Esophagus squamous epithelium (tissue), 5 donors: Measurements from ENCODE around the gene CTDP1. TPM values are rescaled to one million over a fixed set of nuclear protein-coding genes. Genes with fewer than 3 reads are reported as not detected.

Source experiments
- DNase-seq: peaks from one replicate; lab custom pipeline; 2025; lab: John Stamatoyannopoulos, UW
- H3K27ac ChIP-seq, 4 donors: fragments of 200-600 bp; sonication (generic); one replicate each; pipeline ENCODE4 v1.5.1; 2016 to 2019; ENCODE audit warnings: mild to moderate bottlenecking in 1 of 4
- H3K27me3 ChIP-seq, 4 donors: fragments of 200-600 bp; sonication (generic); 1 replicate in 3 of 4; 2 replicates in 1 of 4; pipeline versions ENCODE4 v1.5.1 to v1.6.0; 2017 to 2021; ENCODE audit warnings: antibody characterized with exemption in 1 of 4
- H3K36me3 ChIP-seq, 3 donors: fragments of 200-600 bp; sonication (generic); one replicate each; pipeline ENCODE4 v1.5.1; 2016 to 2019
- H3K4me1 ChIP-seq, 3 donors: fragments of 200-600 bp; sonication (generic); one replicate each; pipeline ENCODE4 v1.5.1; 2017 to 2019
- H3K4me3 ChIP-seq, 4 donors: fragments of 200-600 bp; sonication (generic); 1 replicate in 3 of 4; 2 replicates in 1 of 4; pipeline ENCODE4 v1.5.1; 2016 to 2019; ENCODE audit warnings: mild to moderate bottlenecking in 2 of 4, moderate library complexity in 1 of 4
- H3K9me3 ChIP-seq, 3 donors: fragments of 200-600 bp; sonication (generic); one replicate each; pipeline ENCODE4 v1.5.1; 2016 to 2019
- CTCF ChIP-seq, 6 experiments: fragments of 450-650 bp in 4 of 6; fragments of 200-600 bp in 2 of 6; sonication (generic) in 2 of 6; IDR thresholded peaks; one replicate each; pipeline ENCODE4 v1.5.1; 2016 to 2019; ENCODE audit warnings: antibody characterized with exemption in 6 of 6, mild to moderate bottlenecking in 4 of 6, moderate library complexity in 4 of 6
- POLR2A ChIP-seq, 4 donors: fragments of 450-650 bp; IDR thresholded peaks; one replicate each; pipeline ENCODE4 v1.6.1; 2017; ENCODE audit warnings: antibody characterized with exemption in 4 of 4, mild to moderate bottlenecking in 4 of 4, moderate library complexity in 3 of 4
- WGBS, 2 donors: methylation state at CpG; one replicate each; pipeline ENCODE4 v1.1.5; 2018; 5-methylcytosine and 5-hydroxymethylcytosine counted together
- intact Hi-C: fragments of 100-400 bp; cut with DNase I; formaldehyde crosslinking; loops from one replicate; pipeline ENCODE4 v1.15.0; 2022
- total RNA-seq, 4 donors: library from RNA; depleted of rRNA; stranded (reverse); fragments of >200 nt; gene quantifications; one replicate each; pipeline ENCODE4 v1.1.0, GENCODE V29; 2016
- donor health status: DM: yes; HTN: yes; CAD: no.

Gene CTDP1
- total RNA-seq, 4 donors from 2014 or later = 10.5 to 17.1 (median 15.5) TPM

- no peak overlapping the region for H3K4me3 ChIP-seq
- intact Hi-C loops = no loop called here
- no peak overlapping the region for H3K27ac ChIP-seq
- 89 to 93% methylated on average over 4 to 6 of the region's 8 CpGs for WGBS, 2 donors
- no peak for TF ChIP-seq CTCF (IDR thresholded peaks at IDR 0.05)
- TF ChIP-seq POLR2A (IDR thresholded peaks at IDR 0.05) = no peak
- H3K9me3 ChIP-seq = no peaks in the 10 kb centered on the region
- H3K4me1 ChIP-seq = no peaks in the 10 kb centered on the region
- peaks cover 13 to 84% (median 15%) of the 10 kb centered on the region in 3 donors for H3K36me3 ChIP-seq
- no peak for DNase-seq
- H3K27me3 ChIP-seq = no peaks in the 10 kb centered on the region
Observed at GRCh38 chr18:79699653-79700052, 20.1 kb downstream of the CTDP1 start.

DNA sequence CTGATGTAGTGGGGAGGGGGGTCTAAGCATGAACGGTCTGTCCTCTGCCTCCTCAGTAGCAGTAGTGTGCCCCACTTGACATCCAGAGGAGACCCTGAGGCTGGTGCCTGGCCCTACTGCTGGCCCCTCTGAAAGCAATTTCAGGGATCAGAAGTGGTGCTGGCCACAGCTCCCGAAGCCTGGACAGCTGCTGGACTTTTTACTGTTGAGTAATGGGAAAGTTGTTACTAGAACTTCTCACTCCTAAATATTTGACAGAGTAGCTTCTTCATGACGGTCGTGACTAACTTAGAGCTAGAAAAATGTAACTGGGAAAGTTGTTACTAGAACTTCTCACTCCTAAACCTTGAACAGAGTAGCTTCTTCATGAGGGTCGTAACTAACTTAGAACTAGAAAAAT lies 23.3 kb downstream of the CTDP1 start:
- WGBS, 2 donors = 93% methylated on average over 2 to 5 of the region's 5 CpGs
- TF ChIP-seq CTCF (IDR thresholded peaks at IDR 0.05) (no peak), POLR2A (IDR thresholded peaks at IDR 0.05) (no peak)
- H3K4me3 ChIP-seq = no peak overlapping the region
- H3K9me3 ChIP-seq = no peaks in the 10 kb centered on the region
- no peaks in the 10 kb centered on the region for H3K27me3 ChIP-seq
- DNase-seq = no peak
- H3K4me1 ChIP-seq = no peaks in the 10 kb centered on the region
- peaks cover 7 to 84% (median 20%) of the 10 kb centered on the region in 3 donors for H3K36me3 ChIP-seq
- no peak overlapping the region for H3K27ac ChIP-seq
- intact Hi-C loops = no loop called here

DNA sequence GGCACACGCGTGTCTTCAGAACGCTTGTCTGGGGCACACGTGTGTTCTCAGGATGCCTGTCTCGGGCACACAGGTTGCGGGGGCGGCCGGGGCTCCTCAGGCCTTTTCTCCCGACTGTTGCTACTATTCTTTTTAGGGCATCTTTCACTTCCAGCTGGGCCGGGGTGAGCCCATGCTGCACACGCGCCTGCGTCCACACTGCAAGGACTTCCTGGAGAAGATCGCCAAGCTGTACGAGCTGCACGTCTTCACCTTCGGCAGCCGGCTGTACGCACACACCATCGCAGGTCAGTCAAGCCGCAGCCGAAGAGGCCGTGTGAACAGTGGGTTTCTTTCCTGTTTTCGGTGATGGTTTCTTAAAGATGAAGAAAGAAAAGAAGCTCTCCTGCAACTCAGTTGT lies 25.0 kb downstream of the CTDP1 start:
- Histone ChIP-seq H3K27me3 (no peaks in the 10 kb centered on the region), H3K27ac (no peak overlapping the region)

GRCh38 chr18:79705272-79705671 lies 25.7 kb downstream of the CTDP1 start:
- Histone ChIP-seq H3K4me3 (no peak overlapping the region), H3K4me1 (no peaks in the 10 kb centered on the region), H3K36me3 (peaks cover 14 to 82% (median 15%) of the 10 kb centered on the region in 3 donors), H3K27me3 (no peaks in the 10 kb centered on the region), H3K27ac (no peak overlapping the region), H3K9me3 (no peaks in the 10 kb centered on the region)
- 95 to 98% methylated on average over 18 to 26 of the region's 28 CpGs for WGBS, 2 donors
- intact Hi-C loops = no loop called here
- TF ChIP-seq POLR2A (IDR thresholded peaks at IDR 0.05) (no peak), CTCF (IDR thresholded peaks at IDR 0.05) (no peak)
- DNase-seq = no peak

More for the DNA sequence above, 25.0 kb downstream of the CTDP1 start:
- Histone ChIP-seq H3K36me3 (peaks cover 14 to 82% (median 15%) of the 10 kb centered on the region in 3 donors), H3K4me3 (no peak overlapping the region), H3K4me1 (no peaks in the 10 kb centered on the region), H3K9me3 (no peaks in the 10 kb centered on the region)
- no peak for DNase-seq
- intact Hi-C loops = no loop called here
- TF ChIP-seq POLR2A (IDR thresholded peaks at IDR 0.05) (no peak), CTCF (IDR thresholded peaks at IDR 0.05) (no peak)
- 93 to 97% methylated on average over 11 to 24 of the region's 24 CpGs for WGBS, 2 donors

DNA sequence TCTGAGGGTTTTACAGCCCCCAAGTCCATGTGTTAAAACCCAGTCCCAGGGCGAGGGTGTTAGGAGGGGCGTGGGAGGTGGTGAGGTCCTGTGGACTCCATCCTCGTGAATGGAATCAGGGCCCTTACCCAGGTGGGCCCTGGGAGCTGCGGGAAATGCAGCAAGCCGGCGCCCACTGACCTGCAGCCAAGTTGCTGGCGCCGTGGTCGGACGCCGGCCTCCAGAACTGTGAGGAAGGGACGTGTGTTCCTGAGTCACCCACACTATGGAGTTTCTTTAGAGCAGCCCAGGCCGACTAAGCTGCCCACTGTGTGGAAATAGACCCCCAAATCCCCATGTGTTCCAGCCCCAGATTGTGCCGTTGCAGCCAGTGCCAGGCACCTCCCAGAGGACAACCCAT lies 26.4 kb downstream of the CTDP1 start:
- TF ChIP-seq POLR2A (IDR thresholded peaks at IDR 0.05) = no peak
- TF ChIP-seq CTCF (IDR thresholded peaks at IDR 0.05) = no peak
- peaks cover 10 to 82% (median 17%) of the 10 kb centered on the region in 3 donors for H3K36me3 ChIP-seq
- intact Hi-C loops = no loop called here
- no peak for DNase-seq
- no peaks in the 10 kb centered on the region for H3K27me3 ChIP-seq
- H3K27ac ChIP-seq = no peak overlapping the region
- no peaks in the 10 kb centered on the region for H3K9me3 ChIP-seq
- WGBS, 2 donors = 92 to 94% methylated on average over 5 to 12 of the region's 14 CpGs
- H3K4me3 ChIP-seq = no peak overlapping the region
- no peaks in the 10 kb centered on the region for H3K4me1 ChIP-seq
